HT1080 (cell line): Measurements from ENCODE around the gene CCL18. TPM values are rescaled to one million over a fixed set of nuclear protein-coding genes. Genes with fewer than 3 reads are reported as not detected.
"Not testable (repeated sequence)": the region's sequence is repeated elsewhere in the genome, so short reads cannot be mapped to it uniquely, and the experiment has no call there.

Experiments used
- DNase-seq: peaks from one replicate; pipeline ENCODE4 v3.0.0-alpha.2; 2015; ENCODE audit warnings: low read depth
- total RNA-seq: library from RNA; depleted of rRNA; stranded (reverse); fragments of >200 nt; shearing (Covaris generic); gene quantifications from 2 replicates; pipeline ENCODE4 v1.2.3, GENCODE V29; 2014

The CCL18 gene
- total RNA-seq, 1 experiment from 2014 or later, result not detected

GRCh38 chr17:36103401-36103975 is 39.4 kb downstream of the CCL18 start, which contains the start of gene CCL4:
Gene CCL4 (plus strand): TSS chr17:36103827. CDS start chr17:36103906, 79 bp downstream.
- not testable (repeated sequence) for DNase-seq

- DNase-seq, result not testable (repeated sequence)
Measured at GRCh38 chr17:36104246-36104645, 40.2 kb downstream of the CCL18 start.

- no peak for DNase-seq
Measured at GRCh38 chr17:36104701-36105181, 40.7 kb downstream of the CCL18 start.

DNA sequence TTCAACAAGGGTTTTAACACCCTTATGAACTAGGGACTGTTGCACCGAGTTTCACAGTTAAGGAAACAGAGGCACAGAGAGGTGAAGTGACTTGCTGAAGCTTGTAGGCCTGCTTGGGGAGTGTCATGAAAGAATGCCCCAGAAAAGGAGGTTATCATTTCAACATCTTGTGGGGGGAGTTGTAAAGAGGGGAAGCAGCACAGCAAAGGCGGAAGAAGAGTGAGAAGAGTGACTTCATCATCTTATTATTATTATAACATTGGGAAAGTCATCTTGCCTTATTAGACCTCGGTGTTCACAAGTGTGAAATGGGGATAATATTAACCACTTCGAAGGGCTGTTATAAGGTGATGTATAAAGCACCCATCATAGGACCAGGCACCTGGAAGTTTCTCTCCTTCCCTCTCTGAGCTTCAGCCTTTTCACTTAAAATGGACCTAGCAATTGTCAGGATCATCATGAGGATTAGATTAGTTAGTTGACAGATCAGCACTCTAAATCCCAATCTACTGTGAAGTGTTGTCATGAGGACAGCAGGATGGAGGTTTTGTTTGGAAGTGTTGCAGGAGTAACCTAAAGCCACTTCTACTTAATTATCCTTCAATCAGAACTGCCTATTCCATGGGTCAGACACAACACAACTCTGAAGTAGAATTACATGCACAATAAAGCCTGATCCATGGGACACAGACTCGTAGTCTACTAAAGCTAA is 41.9 kb downstream of the CCL18 start:
- DNase-seq, result no peak

DNA sequence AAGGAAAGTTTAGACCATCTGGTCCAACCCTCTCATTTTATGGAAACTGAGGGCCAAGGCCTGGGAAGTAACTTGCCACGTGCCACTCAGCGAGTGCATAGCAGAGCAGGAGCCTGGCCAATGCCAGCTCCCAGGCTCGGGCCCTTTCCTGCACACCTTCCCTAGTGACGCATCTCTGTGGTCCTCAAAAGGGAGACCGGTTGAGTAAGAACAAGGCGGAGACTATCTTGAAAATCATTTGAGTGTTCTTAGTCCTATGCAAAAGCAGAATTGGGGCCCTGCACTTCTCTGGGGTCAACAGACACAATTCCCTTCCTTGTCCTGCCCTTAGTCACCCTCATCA is 42.4 kb downstream of the CCL18 start:
- DNase-seq, result no peak

DNA sequence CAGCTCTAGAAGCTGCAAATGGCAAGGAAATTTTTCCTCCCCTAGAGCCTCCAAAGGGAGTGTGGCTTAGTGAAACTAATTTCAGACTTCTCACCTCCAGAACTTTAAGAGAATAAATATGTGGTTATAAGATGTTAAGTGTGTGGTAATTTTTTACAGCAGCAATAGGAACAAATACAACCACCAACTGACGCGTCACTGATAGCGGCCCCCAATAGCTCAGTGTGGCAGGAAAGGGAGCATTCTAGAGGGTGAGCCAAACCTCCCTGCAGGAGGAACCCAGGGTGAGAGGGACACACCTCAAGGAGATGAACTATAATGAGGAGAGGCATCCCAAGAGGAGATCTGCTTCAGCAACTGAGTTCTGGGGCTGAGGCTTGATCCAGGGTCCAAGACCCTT is 43.6 kb downstream of the CCL18 start:
- DNase-seq, result no peak

- DNase-seq, result not testable (repeated sequence)
Measured at GRCh38 chr17:36108265-36108664, 44.2 kb downstream of the CCL18 start.

- no peak for DNase-seq
Measured at GRCh38 chr17:36111068-36111490, 47.0 kb downstream of the CCL18 start.

DNA sequence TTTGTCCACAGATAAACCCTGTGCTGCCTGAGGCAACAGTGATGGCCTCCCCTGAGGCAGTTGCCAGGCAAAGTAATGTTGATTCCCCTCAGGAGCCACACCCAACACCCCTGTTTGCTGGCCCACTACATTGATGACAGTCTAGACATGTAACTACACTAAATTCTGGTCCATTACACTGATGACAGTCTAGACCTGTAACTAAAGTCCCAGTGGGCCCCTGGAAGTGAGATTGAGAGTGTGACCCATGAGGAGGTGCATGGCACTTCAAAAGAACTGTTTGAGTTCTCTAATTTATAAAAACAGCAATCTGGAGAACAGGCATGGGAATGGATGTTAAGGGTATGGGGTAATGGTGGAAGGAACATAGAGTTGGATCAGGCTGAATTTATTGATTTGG is 48.5 kb downstream of the CCL18 start:
- no peak for DNase-seq

DNA sequence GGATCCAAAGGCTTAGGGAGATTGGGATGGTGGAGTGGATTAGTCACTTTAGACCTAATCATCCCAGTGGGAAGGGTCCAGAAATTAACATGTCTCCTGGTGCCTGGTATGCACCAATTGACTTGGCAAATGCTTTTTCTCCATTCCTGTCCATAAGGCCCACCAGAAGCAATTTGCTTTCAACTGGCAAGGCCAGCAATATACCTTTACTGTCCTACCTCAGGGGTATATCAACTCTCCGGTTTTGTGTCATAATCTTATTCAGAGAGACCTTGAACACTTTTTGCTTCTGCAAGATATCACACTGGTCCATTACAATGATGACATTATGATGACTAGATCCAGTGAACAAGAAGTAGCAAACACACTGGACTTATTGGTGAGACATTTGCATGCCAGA is 49.1 kb downstream of the CCL18 start:
- not testable (repeated sequence) for DNase-seq

DNA sequence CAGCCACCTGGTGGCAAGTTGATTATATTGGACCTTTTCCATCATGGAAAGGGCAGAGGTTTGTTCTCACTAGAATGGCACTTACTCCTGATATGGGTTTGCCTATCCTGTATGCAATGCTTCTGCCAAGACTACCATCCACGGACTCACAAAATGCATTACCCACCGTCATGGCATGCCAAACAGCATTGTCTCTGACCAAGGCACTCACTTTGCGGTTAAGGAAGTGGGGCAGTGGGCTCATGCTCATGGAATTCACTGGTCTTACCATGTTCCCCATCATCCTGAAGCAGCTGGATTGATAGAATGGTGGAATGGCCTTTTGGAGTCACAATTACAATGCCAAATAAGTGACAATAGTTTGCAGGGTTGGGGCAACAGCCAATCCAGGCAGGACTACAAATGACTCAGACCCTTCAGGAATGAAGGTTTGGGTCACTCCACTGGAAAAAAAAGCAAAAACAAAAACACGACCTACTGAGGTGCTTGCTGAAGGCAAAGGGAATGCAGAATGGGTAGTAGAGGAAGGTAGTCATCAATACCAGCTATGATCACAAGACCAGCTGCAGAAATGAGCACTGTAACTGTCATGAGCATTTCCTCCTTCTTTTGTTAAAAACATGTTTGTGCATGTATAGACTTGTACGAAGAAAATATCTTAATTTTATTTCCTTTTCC is 51.0 kb downstream of the CCL18 start:
- DNase-seq, result peak; percentile 93

DNA sequence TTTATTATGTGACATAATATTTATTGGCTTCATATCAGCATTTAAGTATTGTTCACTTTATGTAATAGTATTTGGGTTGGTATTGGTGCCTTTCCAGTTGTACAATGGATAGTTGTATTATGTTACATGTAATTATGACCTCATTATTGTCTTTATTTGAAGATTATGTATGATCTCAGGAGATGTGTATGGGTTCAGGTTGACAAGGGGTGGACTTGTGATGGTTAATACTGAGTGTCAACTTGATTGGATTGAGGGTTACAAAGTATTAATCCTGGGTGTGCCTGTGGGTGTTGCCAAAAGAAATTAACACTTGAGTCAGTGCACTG is 51.5 kb downstream of the CCL18 start:
- not testable (repeated sequence) for DNase-seq

GRCh38 chr17:36117505-36118382 is 53.7 kb downstream of the CCL18 start:
- no peak for DNase-seq

GRCh38 chr17:36118477-36119353 is 54.6 kb downstream of the CCL18 start:
- no peak for DNase-seq

GRCh38 chr17:36120221-36120620 is 56.1 kb downstream of the CCL18 start:
- DNase-seq, result no peak

DNA sequence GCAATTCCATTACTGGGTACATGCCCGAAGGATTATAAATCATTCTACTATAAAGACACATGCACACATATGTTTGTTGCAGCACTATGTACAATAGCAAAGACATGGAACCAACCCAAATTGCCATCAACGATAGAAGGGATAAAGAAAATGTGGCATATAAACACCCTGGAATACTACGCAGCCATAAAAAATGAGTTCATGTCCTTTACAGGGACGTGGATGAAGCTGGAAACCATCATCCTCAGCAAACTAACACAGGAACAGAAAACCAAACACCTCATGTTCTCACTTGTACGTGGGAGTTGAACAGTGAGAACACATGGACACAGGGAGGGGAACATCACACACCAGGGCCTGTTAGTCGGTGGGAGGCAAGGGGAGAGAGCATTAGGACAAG is 57.0 kb downstream of the CCL18 start:
- not testable (repeated sequence) for DNase-seq
